ENCODE measurements around the gene AQP12A. TPM values are rescaled to one million over a fixed set of nuclear protein-coding genes. Genes with fewer than 3 reads are reported as not detected.
"Not testable (repeated sequence)": the region's sequence is repeated elsewhere in the genome, so short reads cannot be mapped to it uniquely, and the experiment has no call there.

Gene AQP12A
- total RNA-seq, result not detected in 2 replicates
- not detected in 2 replicates for polyA plus RNA-seq
- polyA plus RNA-seq (2012), result not detected in 2 replicates
- not detected in 2 replicates for polyA minus RNA-seq (ENCODE audit: low replicate concordance)

- H3K9me3 ChIP-seq (ENCODE audit: control insufficient read depth, insufficient read depth, low read depth, low read length); H2AFZ ChIP-seq (ENCODE audit: low read length); H3K27ac ChIP-seq (ENCODE audit: insufficient read depth, low read length); H3K79me2 ChIP-seq (ENCODE audit: control insufficient read depth, insufficient read depth, low read length); H3K36me3 ChIP-seq (ENCODE audit: control insufficient read depth, insufficient read depth, low read length); H3K4me1 ChIP-seq (ENCODE audit: control insufficient read depth, extremely low read depth, insufficient read depth, low read length); H3K4me2 ChIP-seq (ENCODE audit: extremely low read depth, insufficient read depth, low read length); H3K9ac ChIP-seq (ENCODE audit: insufficient read depth, low read length); H3K4me3 ChIP-seq (replicated peaks in 1 of 4; ENCODE audit: control extremely low read depth in 1 of 4, insufficient read depth in 1 of 4, low read depth in 3 of 4, low read length in 4 of 4); H4K20me1 ChIP-seq (ENCODE audit: control insufficient read depth, extremely low read depth, insufficient read depth, low read length); H3K27me3 ChIP-seq (ENCODE audit: control insufficient read depth, insufficient read depth, low read length); DNase-seq (ENCODE audit: low read depth in 2 of 2): not testable (repeated sequence)
Observed at GRCh38 chr2:240691631-240692420, at the start of gene AQP12A. AQP12A (plus strand) TSS chr2:240691866; CDS start chr2:240691914, 48 bp downstream.

- Histone ChIP-seq H2AFZ (ENCODE audit: low read length) (no peak overlapping the region), H3K9ac (ENCODE audit: insufficient read depth, low read length) (no peak overlapping the region), H3K4me2 (ENCODE audit: extremely low read depth, insufficient read depth, low read length) (no peak overlapping the region), H3K36me3 (ENCODE audit: control insufficient read depth, insufficient read depth, low read length) (no peaks in the 10 kb centered on the region), H3K27me3 (ENCODE audit: control insufficient read depth, insufficient read depth, low read length) (no peaks in the 10 kb centered on the region), H3K9me3 (ENCODE audit: control insufficient read depth, insufficient read depth, low read depth, low read length) (no peaks in the 10 kb centered on the region), H3K4me1 (ENCODE audit: control insufficient read depth, extremely low read depth, insufficient read depth, low read length) (no peaks in the 10 kb centered on the region), H3K4me3 (replicated peaks in 1 of 4; ENCODE audit: control extremely low read depth in 1 of 4, insufficient read depth in 1 of 4, low read depth in 3 of 4, low read length in 4 of 4) (no peak overlapping the region), H3K79me2 (ENCODE audit: control insufficient read depth, insufficient read depth, low read length) (no peaks in the 10 kb centered on the region), H4K20me1 (ENCODE audit: control insufficient read depth, extremely low read depth, insufficient read depth, low read length) (no peaks in the 10 kb centered on the region), H3K27ac (ENCODE audit: insufficient read depth, low read length) (no peak overlapping the region)
- TF ChIP-seq EZH2 (IDR thresholded peaks at IDR 0.05; ENCODE audit: low read length, missing control alignments) (no peak), CTCF (conservative IDR thresholded peaks at IDR 0.05 in 1 of 2, IDR thresholded peaks at IDR 0.05 in 1 of 2; ENCODE audit: low read depth in 1 of 2, low read length in 2 of 2) (no peak)
- DNase-seq (ENCODE audit: low read depth in 2 of 2), result no peak
Observed at GRCh38 chr2:240642061-240642805, 49.4 kb upstream of the AQP12A start.

GRCh38 chr2:240642806-240643092 is 48.9 kb upstream of the AQP12A start:
- Histone ChIP-seq H3K36me3 (ENCODE audit: control insufficient read depth, insufficient read depth, low read length) (no peaks in the 10 kb centered on the region), H2AFZ (ENCODE audit: low read length) (no peak overlapping the region), H4K20me1 (ENCODE audit: control insufficient read depth, extremely low read depth, insufficient read depth, low read length) (no peaks in the 10 kb centered on the region), H3K27me3 (ENCODE audit: control insufficient read depth, insufficient read depth, low read length) (no peaks in the 10 kb centered on the region), H3K4me2 (ENCODE audit: extremely low read depth, insufficient read depth, low read length) (no peak overlapping the region), H3K9me3 (ENCODE audit: control insufficient read depth, insufficient read depth, low read depth, low read length) (no peaks in the 10 kb centered on the region), H3K4me3 (replicated peaks in 1 of 4; ENCODE audit: control extremely low read depth in 1 of 4, insufficient read depth in 1 of 4, low read depth in 3 of 4, low read length in 4 of 4) (no peak overlapping the region), H3K9ac (ENCODE audit: insufficient read depth, low read length) (no peak overlapping the region), H3K27ac (ENCODE audit: insufficient read depth, low read length) (no peak overlapping the region), H3K79me2 (ENCODE audit: control insufficient read depth, insufficient read depth, low read length) (no peaks in the 10 kb centered on the region), H3K4me1 (ENCODE audit: control insufficient read depth, extremely low read depth, insufficient read depth, low read length) (no peaks in the 10 kb centered on the region)
- no peak for TF ChIP-seq CTCF (conservative IDR thresholded peaks at IDR 0.05 in 1 of 2, IDR thresholded peaks at IDR 0.05 in 1 of 2; ENCODE audit: low read depth in 1 of 2, low read length in 2 of 2)
- TF ChIP-seq EZH2 (IDR thresholded peaks at IDR 0.05; ENCODE audit: low read length, missing control alignments), result no peak
- DNase-seq (ENCODE audit: low read depth in 2 of 2), result no peak
